Measurements from ENCODE around the gene ASTL.

GRCh38 chr2:96123290-96123689 is 15.0 kb downstream of the ASTL start:
- TF ChIP-seq CTCF (IDR thresholded peaks at IDR 0.05) (no peak), POLR2A (IDR thresholded peaks at IDR 0.05) (no peak)

All from body of pancreas (tissue), 4 donors.